Activated CD4-positive, alpha-beta T cell treated with anti-CD3 and anti-CD28 coated beads, Interleukin-2, Interleukin-4, amounts not matched to agents 100 ng/mL and 50 ng/mL, durations not matched to agents 16 hours and 8 hours (primary cell): ENCODE measurements around the gene OASL.

Experiments used
- DNase-seq: peaks from one replicate; pipeline ENCODE4 v3.0.0-alpha.2; 2020; ENCODE audit warnings: low spot score

Gene OASL

DNA sequence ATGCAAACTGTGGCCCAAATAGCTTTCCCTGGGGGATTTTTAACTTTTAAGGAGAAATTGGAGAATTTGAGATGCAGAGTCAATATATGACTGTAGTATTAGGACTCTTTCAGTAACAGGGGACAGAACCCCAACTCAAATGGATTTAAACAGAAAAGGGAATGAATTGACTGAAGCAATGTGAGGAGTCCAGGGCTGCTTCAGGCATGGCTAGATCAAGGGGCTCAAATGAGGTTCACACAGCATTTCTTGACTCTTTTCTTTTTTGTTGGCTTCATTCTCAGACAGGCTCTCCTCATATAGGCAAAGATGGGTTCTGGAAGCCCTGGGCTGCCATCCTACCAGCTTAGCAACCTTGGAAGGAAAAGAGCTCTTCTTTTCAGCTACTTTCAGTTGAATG, 47.1 kb downstream of the OASL start:
- no peak for DNase-seq

DNA sequence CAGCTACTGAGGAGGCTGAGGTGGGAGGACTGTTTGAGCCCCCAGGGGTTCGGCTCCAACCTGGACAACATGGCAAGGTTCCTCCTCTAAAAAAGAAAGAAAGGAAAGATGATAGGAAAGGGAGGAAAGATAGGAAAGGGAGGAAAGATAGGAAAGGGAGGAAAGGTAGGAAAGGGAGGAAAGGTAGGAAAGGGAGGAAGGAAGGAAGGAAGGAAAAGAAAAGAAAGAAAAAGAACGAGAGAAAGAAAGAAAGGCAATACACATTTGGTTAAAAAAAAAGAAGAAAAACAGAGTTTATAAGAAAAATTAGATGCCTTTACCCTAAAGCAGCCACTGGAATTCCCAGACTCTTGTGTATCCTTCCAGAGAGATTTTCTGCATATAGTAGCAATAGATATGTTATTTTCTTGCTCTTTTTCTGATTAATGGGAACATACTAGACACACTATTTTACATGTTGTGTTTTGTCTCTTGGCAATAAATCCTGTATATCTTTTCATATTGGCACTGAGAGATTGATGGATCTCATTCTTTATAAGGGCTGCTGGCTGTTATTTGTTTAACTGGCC, 48.5 kb downstream of the OASL start:
- DNase-seq = no peak

DNA sequence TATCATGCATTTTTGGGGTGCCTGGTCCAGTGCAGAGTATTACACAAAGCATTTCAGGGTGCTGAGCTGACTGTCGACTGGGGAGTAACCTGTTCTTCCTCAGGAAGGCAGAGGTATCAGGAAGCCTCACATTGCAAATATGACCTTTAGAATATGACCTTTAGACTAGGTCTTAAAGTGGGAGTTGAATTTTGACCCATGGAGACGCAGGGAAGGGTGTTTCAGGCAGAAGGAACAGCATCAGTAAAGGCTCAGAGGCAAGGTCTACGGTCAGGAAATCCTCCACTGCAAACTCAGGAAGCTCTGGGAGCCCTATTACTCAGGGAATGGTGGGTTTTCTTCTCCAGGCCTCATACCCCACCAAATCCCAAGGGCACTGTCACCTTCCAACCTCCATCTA, 49.4 kb downstream of the OASL start:
- DNase-seq = no peak

DNA sequence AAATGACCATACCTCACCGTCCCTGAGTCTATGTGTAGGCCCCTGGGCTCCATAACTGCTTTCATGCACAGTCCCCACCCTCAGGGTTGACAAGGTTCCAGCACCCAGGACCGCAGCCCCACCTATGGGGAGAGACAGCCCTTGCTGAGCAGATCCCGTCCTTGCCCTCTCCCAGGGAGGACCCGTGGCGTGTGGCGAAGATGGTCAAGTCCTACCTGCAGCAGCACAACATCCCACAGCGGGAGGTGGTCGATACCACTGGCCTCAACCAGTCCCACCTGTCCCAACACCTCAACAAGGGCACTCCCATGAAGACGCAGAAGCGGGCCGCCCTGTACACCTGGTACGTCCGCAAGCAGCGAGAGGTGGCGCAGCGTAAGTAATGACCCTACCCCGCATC, 50.4 kb downstream of the OASL start:
- DNase-seq = no peak

DNA sequence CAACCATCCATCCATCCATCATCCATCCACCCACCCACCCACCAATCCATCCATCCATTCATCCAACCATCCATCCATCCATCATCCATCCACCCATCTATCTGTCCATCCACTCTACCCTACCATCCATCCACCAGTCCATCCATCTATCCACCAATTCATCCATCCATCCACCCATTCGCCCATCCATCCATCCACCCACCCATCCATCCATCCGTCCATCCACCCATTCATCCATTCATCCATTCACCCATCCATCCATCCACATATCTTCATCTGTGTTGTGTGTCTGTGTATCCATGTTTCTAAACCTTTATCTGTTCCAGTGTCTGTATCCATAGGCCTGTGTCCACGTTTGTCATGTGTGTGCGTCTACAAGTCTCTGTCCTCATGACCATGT, 50.8 kb downstream of the OASL start:
- no peak for DNase-seq

DNA sequence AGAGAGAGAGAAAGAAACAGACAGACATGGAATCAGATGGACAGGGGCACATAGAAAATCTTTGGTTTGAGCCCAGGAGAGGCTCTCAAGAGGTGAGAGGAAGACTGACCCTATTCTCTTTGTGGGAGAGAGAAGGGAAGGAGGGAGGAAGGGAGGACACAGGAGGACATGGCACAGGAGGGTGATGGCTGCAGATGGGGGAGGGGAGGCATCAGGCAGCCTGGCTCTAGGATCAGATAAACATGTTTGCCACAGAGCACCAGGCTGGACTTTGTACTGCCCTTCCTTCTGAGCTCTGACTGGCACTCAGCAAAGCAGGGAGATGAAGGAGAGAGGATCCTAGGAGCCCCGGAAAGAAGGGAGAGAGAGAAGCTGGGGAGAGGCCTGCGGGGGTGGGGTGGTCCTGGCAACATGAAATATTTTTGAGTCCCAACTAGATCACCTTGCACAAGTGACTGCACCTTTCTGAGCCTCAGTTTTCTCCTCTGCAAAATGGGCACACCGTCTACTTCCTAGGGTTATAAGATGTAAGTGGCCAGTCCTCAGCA, 54.6 kb downstream of the OASL start:
- DNase-seq = no peak

DNA sequence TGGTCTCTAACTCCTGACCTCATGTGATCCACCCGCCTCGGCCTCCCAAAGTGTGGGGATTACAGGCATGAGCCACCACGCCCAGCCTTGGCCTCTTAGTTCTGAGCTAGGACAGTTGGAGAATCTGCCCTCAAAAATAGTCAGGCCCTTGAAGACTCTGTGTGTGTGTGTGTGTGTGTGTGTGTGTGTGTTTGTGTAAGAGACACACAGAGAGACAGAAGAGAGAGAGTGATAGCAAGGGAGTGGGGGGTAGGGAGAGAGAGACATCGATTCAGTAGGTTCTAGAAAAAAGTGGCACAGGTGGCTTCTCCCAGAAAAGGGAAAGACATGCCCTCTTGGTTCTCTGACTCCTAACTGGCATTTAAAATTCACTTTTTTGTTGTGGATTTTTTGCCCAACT, 55.3 kb downstream of the OASL start:
- DNase-seq = no peak

DNA sequence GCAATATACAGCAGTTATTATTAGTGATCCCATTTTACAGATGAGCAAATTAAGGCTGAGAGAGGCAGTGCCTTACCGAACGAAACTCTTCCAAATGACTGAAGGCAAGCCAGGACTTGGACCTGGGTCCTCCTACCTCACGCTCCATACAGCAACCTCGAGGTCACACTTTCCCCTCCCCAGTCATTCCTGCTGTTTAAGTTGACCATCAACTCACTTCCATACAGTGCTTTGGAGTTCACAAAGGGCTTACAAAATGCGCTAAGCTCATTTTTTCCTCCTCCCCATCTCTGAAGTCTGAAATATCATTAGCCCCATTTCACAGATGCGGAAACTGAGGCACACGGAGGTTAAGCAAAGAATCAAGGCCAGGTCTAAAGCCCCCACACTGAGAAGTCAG, 56.4 kb downstream of the OASL start:
- DNase-seq = no peak

DNA sequence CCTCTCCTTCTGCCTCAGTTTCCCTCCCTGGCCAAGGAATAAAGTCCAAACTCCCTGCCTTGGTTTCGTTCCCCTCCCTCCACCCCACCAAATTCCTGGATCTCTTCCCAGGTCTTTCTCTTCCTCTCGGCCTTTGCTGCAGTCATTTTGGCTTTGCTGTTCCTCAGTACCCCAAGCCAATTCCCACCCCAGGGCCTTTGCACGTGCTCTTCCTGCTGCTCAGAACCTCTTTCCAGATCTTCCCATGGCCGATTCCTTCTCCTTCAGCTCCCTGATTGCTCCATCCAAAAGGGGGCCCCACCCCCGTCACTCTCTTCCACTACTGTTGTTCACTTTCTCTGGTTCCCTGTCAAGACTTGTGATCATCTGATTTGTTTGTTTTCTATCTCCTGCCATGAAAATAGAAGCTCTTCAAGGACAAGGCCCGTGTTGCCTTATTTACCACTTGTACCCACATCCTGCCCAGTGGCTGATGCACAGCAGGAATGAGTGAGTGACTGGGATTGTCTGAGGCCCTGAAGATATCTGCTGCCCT, 57.6 kb downstream of the OASL start:
- DNase-seq = no peak

DNA sequence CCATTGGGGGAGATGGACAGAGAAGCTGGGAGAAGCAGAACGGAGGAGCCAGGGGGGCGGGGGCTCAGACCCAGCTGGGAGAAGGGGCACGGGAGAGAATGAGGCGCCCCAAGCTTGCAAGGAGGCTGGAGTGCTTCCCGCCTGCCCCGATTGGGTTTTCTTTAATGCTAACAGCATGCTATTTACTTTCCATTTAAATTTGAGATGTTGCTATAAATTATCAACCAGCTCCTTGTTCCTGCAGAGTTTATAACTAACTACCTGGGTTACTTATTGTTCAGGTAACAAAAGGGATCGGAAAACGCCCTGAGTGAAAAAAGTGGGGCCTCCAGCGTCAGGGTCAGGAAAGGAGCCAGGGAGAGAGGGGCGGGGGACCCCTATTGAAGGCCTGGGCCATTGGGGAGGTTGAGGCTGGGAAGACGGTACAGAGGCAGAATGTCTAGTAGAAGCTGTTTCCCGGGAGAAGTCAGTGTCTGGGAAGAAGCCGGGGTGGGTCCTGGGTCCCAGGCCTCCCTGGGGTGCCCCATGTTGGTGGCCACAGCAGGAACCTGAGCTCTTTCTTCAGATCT, 58.2 kb downstream of the OASL start:
- no peak for DNase-seq

DNA sequence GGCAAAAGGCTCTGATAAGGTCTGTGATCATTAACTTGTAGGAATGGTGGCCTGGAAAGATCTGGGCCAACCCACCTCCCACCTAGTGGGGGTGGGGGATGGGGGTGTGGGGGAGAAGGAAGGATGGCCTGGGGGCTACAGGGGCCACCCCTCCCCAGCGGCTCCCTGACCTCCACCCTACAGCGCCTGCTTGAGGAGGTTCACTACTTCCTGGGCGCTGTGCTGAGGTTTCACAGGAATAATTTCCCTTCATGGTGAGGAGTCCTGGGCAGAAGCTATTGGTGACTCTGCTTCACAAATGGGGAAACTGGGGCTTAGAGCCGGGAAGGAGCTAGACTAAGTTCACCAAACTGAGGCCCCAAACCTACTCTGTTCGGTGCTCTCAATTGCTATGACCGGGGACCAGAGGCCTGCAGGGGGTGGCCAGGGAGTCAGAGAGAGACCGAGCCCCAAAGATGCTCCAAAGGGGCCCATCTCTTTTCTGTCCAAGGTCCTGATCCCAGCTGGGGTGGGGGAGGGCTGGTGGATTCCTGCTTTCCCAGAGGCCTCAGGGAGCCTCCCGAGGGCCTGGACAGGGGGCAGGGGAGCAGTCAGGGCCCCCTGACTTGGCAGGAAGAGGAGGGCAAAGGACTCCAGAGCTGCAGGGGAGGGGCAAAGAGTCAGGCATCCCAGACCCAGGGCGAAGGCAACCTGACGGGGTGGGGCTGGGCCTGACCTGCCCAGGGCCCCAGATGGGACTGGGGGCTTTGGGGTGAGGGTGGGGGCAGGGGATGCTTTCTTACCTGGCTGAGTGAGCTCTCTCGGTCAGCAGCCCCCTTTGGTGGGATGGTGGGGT, 59.0 kb downstream of the OASL start:
- DNase-seq = no peak

DNA sequence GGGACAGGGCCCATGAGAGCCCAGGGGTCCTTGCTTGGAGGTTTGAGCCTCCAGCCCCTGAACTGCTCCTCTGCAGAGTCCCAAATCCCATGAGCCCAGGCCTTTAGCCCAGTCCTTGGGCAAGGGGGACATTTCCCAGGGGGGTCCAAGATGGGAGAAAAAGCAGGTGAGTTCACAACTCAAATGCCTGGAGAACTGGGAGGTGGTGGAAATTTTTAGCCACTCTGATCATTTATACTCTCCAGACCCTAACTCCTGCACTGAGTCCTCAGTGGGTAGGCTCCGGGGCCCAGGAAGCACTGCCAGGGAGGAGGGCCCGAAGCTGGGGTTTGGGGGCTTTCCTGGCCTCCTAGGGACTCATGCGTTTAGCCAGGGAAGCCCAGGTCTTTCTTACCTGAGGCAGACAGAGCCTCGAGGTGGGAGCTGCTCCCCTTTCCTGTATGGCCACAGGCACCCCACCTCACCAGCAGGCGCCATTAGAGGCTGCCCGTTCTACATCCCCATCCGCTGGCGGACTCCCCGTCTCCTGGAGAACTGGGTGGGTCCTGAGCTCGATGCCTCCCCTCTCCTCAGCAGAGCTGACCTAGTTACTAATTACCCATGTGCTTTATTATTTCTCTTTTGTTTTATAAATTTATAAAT, 59.7 kb downstream of the OASL start:
- no peak for DNase-seq

DNA sequence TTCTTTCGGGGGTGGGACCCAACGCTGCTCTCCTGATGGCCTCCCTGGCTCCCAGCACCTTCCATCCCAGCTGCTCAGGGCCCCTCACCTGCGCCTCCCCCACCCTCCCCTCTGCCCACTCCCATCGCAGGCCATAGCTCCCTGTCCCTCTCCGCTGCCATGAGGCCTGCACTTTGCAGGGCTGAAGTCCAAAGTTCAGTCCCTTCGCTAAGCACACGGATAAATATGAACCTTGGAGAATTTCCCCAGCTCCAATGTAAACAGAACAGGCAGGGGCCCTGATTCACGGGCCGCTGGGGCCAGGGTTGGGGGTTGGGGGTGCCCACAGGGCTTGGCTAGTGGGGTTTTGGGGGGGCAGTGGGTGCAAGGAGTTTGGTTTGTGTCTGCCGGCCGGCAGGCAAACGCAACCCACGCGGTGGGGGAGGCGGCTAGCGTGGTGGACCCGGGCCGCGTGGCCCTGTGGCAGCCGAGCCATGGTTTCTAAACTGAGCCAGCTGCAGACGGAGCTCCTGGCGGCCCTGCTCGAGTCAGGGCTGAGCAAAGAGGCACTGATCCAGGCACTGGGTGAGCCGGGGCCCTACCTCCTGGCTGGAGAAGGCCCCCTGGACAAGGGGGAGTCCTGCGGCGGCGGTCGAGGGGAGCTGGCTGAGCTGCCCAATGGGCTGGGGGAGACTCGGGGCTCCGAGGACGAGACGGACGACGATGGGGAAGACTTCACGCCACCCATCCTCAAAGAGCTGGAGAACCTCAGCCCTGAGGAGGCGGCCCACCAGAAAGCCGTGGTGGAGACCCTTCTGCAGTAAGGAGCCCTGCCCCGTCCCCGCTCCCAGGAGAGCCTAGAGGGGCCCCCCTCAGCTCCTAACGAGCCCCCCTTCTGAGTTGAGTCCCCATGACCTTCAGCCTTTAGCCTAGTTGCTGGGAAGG, 60.5 kb downstream of the OASL start, which contains the start of gene HNF1A:
Gene HNF1A (plus strand): TSS at position 248 of the 924 bp plus-strand sequence. CDS start 226 bp downstream, at position 474.
- DNase-seq = no peak

DNA sequence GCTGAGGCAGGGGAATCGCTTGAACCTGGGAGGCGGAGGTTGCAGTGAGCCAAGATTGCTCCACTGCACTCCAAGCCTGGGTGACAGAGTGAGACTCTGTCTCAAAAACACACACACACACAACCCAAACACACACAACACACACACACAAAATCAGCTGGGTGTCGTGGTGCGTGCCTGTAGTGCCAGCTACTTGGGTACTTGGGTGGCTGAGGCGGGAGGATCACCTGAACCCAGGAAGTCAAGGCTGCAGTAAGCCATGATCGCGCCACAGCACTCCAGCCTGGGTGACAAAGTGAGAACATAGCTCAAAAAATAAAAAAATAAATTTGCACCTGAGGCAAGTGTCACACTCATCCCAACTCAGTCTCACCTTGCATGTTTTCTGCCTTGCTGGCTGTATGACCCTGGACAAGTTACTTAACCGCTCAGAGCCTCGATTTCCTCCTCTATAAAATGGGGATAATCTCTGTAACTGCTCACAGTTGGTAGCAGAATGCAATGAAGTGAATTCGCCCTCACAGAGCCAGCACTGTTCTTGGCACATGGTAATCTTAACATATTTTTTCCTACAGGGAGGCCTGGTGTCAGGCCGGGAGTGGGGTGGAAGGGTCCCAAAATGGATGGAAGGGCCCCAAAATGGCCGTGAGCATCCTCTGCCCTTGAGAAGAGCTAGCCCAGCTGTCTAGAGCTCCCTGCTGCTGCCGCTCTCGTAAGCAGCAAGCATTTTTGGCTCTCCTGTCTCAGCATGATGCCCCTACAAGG, 61.3 kb downstream of the OASL start:
- no peak for DNase-seq

DNA sequence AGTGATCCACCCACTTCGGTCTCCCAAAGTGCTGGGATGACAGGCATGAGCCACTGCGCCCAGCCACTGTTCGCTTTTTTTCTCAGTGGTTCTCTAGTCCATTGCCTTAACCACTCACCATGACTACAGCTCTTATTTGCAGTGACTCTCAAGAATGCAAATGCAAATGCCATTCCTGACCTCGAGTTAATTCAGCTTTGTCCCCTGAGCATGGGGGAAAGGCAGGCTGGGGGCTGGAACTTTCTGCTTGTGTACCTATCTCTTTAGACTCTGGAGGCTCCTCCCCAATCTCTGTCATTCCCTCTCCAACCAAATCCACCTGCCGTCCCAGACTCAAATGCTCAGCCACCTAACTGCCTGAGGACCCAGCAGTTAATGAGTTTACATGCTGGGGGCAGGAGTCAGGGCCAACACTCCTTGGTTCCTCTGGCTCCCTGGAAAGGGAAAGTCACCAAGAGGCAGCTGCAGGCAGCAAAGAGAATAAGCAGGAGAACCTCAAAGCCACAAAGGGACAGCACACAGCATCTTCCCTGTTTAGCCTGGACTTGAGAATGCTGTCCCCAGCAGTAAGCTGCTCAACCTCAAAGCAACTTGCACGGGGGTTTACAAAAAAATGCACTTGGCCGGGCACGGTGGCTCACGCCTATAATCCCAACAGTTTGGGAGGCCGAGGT, 66.0 kb downstream of the OASL start:
- DNase-seq = no peak

DNA sequence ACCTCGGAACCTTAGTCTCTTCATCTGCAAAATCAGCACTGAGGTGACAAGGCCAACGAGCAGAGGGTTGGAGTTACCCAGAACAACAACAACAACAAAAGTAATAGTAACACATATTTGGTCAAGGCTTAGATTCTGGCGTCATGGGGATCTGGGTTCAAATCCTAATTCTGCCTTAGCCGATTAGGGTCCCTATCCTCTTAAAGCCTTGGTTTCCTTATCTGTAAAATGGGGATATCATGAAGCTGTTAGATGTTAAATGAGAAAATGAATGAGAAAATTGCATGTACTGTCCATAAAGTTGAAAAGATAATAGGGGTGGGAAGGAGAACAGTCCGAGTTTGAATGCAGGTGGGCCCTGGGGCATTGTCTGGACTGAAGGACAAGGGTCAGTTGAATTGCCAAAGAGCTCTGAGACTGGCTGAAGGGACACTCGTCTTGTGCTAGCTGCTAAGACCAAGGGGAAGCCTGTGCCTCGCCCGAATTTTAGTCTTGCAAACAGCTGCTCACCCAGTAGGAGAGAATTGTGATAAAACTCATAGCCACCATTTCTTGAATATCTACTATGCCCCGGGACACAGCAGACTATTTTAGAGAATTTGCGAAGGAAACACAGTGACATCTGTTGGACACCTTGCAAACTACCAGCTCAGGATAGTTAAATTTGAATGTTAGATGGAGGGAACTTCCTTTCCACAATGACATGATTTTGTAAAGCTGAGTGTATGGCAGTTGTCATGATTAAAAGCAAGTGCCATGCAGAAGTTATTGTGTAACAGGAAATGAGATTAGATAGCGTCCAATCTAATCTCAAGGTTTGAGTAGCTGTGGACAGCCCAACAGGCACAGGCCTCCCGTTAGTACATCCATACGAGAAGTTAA, 67.5 kb downstream of the OASL start:
- DNase-seq = peak; percentile 78

DNA sequence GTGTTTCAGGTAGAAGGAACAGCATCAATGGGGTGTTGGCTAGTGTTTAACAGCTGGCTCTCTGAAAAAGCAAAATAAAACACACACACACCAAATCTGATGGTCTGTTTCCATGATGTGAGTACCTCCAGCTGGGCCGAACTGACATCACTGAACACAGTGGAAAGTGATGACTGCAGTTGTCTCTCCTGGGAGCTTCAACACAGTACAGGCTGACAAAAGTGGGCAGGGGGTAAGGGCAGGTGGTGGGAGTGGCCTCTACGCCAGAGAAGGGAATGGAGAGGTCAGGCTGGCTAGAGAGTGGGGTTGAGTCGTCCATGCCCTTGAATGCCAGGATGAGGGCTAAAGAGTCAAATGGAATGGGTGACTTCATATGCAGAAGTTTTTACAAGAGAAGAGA, 68.7 kb downstream of the OASL start:
- no peak for DNase-seq
